Mesothelial cell of epicardium (in vitro differentiated cells): ENCODE data around the gene NACC2. TPM values are rescaled to one million over a fixed set of nuclear protein-coding genes. Genes with fewer than 3 reads are reported as not detected.

Experiments used
- DNase-seq, 2 experiments: peaks; one replicate each; pipeline ENCODE4 v3.0.0; 2021; ENCODE audit warnings: low spot score in 2 of 2; ENCODE audit not compliant: unreplicated experiment in 2 of 2
- H3K27ac Mint-ChIP-seq: 2 replicates; pipeline ENCODE4 v1.8.0; 2021; ENCODE audit warnings: mixed read lengths
- H3K27me3 Mint-ChIP-seq: 2 replicates; pipeline ENCODE4 v1.8.0; 2021; ENCODE audit warnings: low read depth, mixed read lengths
- H3K36me3 Mint-ChIP-seq: 2 replicates; pipeline ENCODE4 v1.8.0; 2021; ENCODE audit warnings: mixed read lengths
- H3K4me1 Mint-ChIP-seq: 2 replicates; pipeline ENCODE4 v1.8.0; 2021; ENCODE audit warnings: mixed read lengths
- H3K4me3 Mint-ChIP-seq: 2 replicates; pipeline ENCODE4 v1.8.0; 2021; ENCODE audit warnings: mild to moderate bottlenecking, moderate library complexity, mixed read lengths
- H3K9me3 Mint-ChIP-seq: 2 replicates; pipeline ENCODE4 v1.8.0; 2021; ENCODE audit warnings: mixed read lengths
- total RNA-seq: library from RNA; stranded (reverse); gene quantifications from 3 replicates; pipeline ENCODE4 v1.2.1, GENCODE V29; 2021
- TF ChIP-seq, protein P1 (sequence below): fragments of 200-600 bp; sonication (generic); IDR thresholded peaks from one replicate; pipeline ENCODE4 v1.5.0; 2021; ENCODE audit warnings: antibody characterized with exemption; ENCODE audit not compliant: unreplicated experiment

NACC2 gene
- total RNA-seq, 1 donor from 2014 or later: 18.4 TPM

DNA sequence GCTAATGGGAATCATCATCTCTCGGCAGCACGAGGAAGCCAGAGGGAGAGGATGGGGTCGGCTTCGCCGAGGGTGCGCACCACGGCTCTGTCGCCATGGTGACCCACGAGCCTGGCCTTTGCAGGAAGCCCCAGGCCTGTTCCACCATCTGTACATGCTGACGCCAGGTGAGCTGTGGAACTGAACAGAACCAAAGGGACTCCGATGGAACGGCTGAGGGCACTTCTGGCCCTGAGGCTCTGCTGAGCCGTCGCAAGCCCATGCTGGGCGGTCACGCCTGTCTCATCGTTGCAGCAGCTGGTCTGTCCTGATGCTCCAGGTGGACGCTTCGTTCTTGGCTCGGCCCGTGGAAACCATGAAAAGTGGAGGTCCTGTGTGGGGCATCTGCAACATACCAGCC is 99.3 kb downstream of the NACC2 start:
- no peak overlapping the region for H3K27ac Mint-ChIP-seq
- no peak overlapping the region for H3K4me3 Mint-ChIP-seq
- TF ChIP-seq, protein P1, sequence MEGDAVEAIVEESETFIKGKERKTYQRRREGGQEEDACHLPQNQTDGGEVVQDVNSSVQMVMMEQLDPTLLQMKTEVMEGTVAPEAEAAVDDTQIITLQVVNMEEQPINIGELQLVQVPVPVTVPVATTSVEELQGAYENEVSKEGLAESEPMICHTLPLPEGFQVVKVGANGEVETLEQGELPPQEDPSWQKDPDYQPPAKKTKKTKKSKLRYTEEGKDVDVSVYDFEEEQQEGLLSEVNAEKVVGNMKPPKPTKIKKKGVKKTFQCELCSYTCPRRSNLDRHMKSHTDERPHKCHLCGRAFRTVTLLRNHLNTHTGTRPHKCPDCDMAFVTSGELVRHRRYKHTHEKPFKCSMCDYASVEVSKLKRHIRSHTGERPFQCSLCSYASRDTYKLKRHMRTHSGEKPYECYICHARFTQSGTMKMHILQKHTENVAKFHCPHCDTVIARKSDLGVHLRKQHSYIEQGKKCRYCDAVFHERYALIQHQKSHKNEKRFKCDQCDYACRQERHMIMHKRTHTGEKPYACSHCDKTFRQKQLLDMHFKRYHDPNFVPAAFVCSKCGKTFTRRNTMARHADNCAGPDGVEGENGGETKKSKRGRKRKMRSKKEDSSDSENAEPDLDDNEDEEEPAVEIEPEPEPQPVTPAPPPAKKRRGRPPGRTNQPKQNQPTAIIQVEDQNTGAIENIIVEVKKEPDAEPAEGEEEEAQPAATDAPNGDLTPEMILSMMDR: no peak
- peaks cover 35% of the 10 kb centered on the region for H3K4me1 Mint-ChIP-seq
- no peak for DNase-seq
- H3K27me3 Mint-ChIP-seq: no peaks in the 10 kb centered on the region
- H3K9me3 Mint-ChIP-seq: no peaks in the 10 kb centered on the region
- H3K36me3 Mint-ChIP-seq: no peaks in the 10 kb centered on the region

DNA sequence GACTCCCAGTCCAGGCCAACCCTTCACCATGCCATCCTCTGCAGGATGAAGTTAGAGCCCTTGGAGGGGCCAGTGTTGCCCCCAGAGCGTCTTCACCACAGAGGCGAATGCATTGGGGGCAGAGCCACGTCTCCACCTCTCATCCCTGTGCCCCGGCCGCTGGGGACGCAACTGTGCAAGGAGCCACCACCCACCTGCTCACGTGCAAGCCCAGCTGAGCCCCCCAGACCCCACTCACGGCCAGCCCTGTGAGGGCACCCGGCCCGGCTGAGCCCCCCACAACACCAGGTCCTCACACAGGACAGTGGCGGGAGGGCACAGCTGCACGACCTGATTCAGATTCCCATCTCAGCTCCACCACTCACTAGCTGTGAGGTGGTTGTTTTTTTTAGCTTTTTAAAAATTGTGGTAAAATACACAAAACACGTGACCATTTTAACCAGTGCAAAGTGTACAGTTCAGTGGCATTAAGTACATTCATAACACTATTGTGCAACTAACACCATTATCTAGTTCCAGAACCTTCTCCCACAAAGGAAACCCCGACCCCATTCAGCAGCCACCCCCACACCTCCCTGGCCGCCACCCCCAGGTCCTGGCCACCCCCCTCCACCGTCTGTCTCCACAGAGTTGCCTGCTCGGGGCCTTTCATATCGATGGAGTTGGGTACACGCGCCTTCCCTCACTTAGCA is 100.4 kb downstream of the NACC2 start:
- TF ChIP-seq, protein P1: no peak
- no peak overlapping the region for H3K27ac Mint-ChIP-seq
- H3K9me3 Mint-ChIP-seq: no peaks in the 10 kb centered on the region
- H3K4me1 Mint-ChIP-seq: peaks cover 35% of the 10 kb centered on the region
- no peaks in the 10 kb centered on the region for H3K36me3 Mint-ChIP-seq
- peak overlapping the region; percentile 26 for H3K4me3 Mint-ChIP-seq
- DNase-seq: no peak
- no peaks in the 10 kb centered on the region for H3K27me3 Mint-ChIP-seq

DNA sequence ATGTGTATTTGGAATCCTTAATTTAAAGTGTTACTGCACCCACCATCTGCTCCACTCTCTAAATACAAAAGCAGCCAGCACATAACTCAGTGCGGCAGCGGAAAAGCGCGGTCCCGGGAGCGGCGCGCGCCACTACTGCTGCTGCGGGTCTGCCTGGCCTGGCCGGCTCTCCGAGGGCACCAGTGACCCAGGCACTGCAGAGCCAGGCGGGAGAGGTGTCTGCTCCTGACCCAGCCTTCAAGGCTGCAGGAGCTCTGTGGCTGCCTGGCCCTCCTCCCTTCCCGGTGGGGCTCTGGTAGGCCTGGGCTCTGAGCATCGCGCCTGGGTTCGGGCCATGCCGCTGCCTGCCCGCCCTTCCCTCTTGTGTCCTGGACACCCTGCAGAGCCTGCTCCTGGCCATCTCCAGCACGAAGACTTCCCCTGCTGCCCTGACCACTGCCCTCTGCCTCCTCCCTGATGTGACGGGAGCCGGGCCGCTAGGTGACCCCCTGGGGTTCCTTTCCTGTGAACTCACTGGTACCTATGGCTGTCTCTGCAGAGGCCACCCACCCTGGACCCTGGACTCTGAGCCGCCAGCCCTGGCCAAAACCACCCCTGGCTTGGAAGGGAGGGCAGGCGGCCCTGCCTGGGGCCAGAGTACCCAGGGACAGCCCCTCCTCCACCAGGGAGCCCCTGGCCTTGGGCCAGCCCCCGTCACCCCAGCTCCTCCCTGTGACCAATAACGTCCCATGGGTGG is 101.2 kb downstream of the NACC2 start:
- H3K4me3 Mint-ChIP-seq: no peak overlapping the region
- no peak overlapping the region for H3K27ac Mint-ChIP-seq
- no peaks in the 10 kb centered on the region for H3K9me3 Mint-ChIP-seq
- H3K4me1 Mint-ChIP-seq: peaks cover 39% of the 10 kb centered on the region
- DNase-seq: no peak
- H3K27me3 Mint-ChIP-seq: no peaks in the 10 kb centered on the region
- TF ChIP-seq, protein P1: no peak
- H3K36me3 Mint-ChIP-seq: no peaks in the 10 kb centered on the region

DNA sequence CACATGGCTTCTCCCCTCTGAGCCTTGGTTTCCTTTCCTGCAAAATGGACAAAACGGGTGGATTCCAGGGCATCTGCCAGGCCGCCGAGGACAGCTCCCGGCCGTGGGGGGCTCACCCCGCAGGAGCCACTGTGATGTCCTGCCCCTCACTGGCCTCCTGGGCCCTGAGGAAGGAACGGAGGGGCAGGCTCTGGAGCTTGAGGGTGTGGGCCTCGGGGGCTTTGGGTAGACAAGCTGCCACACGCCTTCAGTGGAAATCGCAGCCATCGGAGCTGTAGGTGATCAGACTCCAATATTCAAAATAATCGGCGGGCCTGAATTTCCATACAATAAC is 101.7 kb downstream of the NACC2 start:
- peak overlapping the region; percentile 30 for H3K27ac Mint-ChIP-seq
- H3K36me3 Mint-ChIP-seq: no peaks in the 10 kb centered on the region
- no peak for DNase-seq
- no peaks in the 10 kb centered on the region for H3K27me3 Mint-ChIP-seq
- H3K4me3 Mint-ChIP-seq: peak overlapping the region; percentile 22
- TF ChIP-seq, protein P1: no peak
- H3K4me1 Mint-ChIP-seq: peaks cover 45% of the 10 kb centered on the region
- no peaks in the 10 kb centered on the region for H3K9me3 Mint-ChIP-seq

DNA sequence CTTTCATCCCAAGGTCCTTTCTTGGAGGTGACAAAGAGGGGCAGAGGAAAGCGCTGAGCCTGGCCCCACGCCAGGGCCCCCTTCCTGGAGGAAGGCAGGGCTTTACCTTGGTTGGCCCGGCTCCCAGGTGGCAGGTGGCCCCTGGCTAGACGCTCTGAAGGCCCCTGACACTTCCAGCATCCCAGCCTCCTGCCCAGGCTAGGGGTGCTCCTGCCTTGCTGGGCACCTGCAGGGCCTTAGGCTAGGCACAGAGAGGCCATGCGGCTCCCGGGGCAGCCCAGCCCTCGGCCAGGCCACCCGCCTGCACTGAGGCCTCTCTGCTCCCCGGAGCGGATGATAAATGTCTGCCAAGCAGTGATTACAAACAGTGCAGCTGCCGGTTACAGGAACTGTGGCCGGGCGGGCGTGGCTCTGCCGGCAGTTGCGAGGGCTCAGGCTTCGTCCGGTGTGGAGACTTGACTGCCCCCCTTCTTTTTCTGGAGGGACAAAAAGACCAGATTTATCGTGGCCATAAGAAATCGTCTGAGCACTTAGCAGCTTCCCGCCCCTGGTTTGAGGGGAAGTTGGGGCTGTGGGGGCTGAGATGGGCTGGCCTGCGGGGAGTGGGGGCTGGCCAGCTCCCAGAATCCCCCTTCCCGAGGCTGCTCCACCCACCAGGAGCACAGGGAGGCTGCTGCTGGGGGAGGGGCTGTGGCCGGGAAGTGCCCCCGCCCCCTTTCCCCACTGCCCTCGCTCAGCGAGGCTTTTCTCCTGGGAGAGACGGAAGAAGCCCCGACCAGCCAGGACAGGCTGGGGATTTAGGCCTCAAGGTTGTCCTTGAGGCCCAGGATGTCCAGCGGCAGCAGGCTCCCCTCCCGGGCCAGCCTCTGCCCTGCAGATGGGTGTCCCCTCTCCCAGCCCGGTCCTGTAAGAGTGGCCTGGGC is 102.3 kb downstream of the NACC2 start:
- peak overlapping the region; percentile 62 for H3K4me3 Mint-ChIP-seq
- peak overlapping the region; percentile 84 for H3K27ac Mint-ChIP-seq
- no peaks in the 10 kb centered on the region for H3K36me3 Mint-ChIP-seq
- H3K9me3 Mint-ChIP-seq: no peaks in the 10 kb centered on the region
- peaks cover 47% of the 10 kb centered on the region for H3K4me1 Mint-ChIP-seq
- DNase-seq: peak; percentile 67 to 78
- no peaks in the 10 kb centered on the region for H3K27me3 Mint-ChIP-seq
- TF ChIP-seq, protein P1: no peak
